Upper lobe of right lung (tissue), 1 donor: ENCODE results near the gene EPM2A. TPM values are rescaled to one million over a fixed set of nuclear protein-coding genes. Genes with fewer than 3 reads are reported as not detected.

Source experiments
- ATAC-seq: fragments of 200-7000 bp; cut with Tn5 transposase; one replicate; pipeline ENCODE4 v1.9.1; 2020; ENCODE audit warnings: mild to moderate bottlenecking, moderate library complexity
- DNase-seq: peaks from one replicate; pipeline ENCODE4 v3.0.0-alpha.2; 2020
- H3K27ac ChIP-seq: fragments of 200-600 bp; one replicate; pipeline ENCODE4 v1.8.0; 2022
- H3K27me3 ChIP-seq: fragments of 200-600 bp; one replicate; pipeline ENCODE4 v1.8.0; 2022; ENCODE audit warnings: mild to moderate bottlenecking
- H3K36me3 ChIP-seq: fragments of 200-600 bp; one replicate; pipeline ENCODE4 v1.8.0; 2022
- H3K4me1 ChIP-seq: fragments of 200-600 bp; one replicate; pipeline ENCODE4 v1.8.0; 2022
- H3K4me3 ChIP-seq: fragments of 200-600 bp; one replicate; pipeline ENCODE4 v1.8.0; 2022; ENCODE audit warnings: mild to moderate bottlenecking
- H3K9me3 ChIP-seq: fragments of 200-600 bp; one replicate; pipeline ENCODE4 v1.8.0; 2022
- intact Hi-C: fragments of 100-400 bp; cut with DNase I; formaldehyde crosslinking; loops from one replicate; pipeline ENCODE4 v1.11.0; 2022
- total RNA-seq: library from RNA; stranded (reverse); fragmentation: NEBNext Ultra II Directional; extraction: Animal tissue kit (Norgen Biotek cat#: 25700); gene quantifications from one replicate; pipeline ENCODE4 v1.2.1, GENCODE V29; 2021
- TF ChIP-seq, protein P1 (sequence below): fragments of 200-600 bp; IDR thresholded peaks from one replicate; pipeline ENCODE4 v1.8.0; 2022; ENCODE audit warnings: antibody characterized with exemption
- donor health status: DM: no; HTN: yes; CAD: no; lungs with severe emphysema.

Gene EPM2A
- total RNA-seq, 1 donor from 2014 or later, result 8.1 TPM

DNA sequence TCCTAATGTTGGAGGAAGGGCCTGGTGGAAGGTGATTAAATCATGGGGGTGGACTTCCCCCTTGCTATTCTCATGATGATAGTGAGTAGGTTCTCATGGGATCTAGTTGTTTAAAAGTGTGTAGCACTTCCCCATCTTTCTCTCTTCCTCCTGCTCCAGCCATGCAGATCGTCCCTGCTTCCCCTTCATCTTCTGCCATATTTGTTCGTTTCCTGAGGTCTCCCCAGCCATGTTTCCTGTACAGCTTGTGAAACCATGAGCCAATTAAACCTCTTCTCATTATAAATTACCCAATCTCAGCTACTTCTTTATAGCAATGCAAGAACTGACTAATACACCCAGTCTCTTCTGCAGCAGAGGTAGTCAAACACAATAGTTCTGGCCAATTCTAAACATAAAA, 5.4 kb downstream of the EPM2A start:
- TF ChIP-seq, protein P1, sequence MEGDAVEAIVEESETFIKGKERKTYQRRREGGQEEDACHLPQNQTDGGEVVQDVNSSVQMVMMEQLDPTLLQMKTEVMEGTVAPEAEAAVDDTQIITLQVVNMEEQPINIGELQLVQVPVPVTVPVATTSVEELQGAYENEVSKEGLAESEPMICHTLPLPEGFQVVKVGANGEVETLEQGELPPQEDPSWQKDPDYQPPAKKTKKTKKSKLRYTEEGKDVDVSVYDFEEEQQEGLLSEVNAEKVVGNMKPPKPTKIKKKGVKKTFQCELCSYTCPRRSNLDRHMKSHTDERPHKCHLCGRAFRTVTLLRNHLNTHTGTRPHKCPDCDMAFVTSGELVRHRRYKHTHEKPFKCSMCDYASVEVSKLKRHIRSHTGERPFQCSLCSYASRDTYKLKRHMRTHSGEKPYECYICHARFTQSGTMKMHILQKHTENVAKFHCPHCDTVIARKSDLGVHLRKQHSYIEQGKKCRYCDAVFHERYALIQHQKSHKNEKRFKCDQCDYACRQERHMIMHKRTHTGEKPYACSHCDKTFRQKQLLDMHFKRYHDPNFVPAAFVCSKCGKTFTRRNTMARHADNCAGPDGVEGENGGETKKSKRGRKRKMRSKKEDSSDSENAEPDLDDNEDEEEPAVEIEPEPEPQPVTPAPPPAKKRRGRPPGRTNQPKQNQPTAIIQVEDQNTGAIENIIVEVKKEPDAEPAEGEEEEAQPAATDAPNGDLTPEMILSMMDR, result no peak
- Histone ChIP-seq H3K4me3 (no peak overlapping the region), H3K27ac (no peak overlapping the region), H3K4me1 (no peaks in the 10 kb centered on the region), H3K36me3 (no peaks in the 10 kb centered on the region), H3K9me3 (no peaks in the 10 kb centered on the region), H3K27me3 (no peaks in the 10 kb centered on the region)
- DNase-seq, result no peak
- intact Hi-C loops, result loop anchor here (10.0 kb wide), 1 partner anchor 55 kb away; no protein-coding TSS in a partner anchor
- ATAC-seq, result no peak

DNA sequence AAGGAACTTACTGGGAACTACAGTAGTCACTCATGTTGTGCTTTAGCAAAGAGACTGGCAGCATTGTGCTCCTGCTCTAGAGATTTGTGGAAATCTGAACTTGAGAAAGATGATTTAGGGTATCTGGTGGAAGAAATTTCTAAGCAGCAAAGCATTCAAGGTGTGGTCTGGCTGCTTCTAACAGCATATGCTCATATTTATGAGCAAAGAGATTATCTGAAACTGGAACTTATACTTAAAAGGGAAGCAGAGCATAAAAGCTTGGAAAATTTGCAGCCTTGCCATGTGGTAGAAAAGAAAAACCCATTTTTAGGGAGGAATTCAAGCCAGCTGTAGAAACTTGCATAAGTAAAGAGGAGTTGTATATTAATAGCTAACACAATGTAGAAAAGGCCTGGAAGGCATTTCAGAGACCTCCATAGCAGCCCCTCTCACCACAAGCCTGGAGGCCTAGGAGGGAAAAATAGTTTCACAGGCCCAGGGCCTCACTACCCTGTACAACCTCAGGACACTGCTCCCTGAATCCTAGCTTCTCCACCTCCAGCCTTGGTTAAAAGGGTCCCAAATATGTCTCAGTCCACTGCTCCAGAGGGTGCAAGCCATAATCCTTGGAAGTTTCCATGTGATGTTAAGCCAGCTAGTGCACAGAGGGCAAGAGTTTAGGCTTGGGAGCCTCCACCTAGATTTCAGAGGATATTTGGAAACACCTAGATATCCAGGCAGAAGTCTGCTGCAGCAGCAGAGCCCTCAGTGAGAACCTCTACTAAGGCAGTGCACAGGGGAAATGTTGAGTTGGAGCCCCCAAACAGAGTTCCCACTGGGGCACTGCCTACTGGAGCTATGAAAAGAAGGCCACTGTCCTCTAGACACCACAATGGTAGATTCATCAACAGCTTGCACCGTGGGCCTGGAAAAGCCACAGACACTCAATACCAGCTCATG, 6.6 kb downstream of the EPM2A start:
- ATAC-seq, result no peak
- no peaks in the 10 kb centered on the region for H3K4me1 ChIP-seq
- no peak overlapping the region for H3K4me3 ChIP-seq
- H3K27me3 ChIP-seq, result no peaks in the 10 kb centered on the region
- no peaks in the 10 kb centered on the region for H3K9me3 ChIP-seq
- no peak overlapping the region for H3K27ac ChIP-seq
- intact Hi-C loops, result no loop called here
- no peak for DNase-seq
- TF ChIP-seq, protein P1, result no peak
- no peaks in the 10 kb centered on the region for H3K36me3 ChIP-seq

DNA sequence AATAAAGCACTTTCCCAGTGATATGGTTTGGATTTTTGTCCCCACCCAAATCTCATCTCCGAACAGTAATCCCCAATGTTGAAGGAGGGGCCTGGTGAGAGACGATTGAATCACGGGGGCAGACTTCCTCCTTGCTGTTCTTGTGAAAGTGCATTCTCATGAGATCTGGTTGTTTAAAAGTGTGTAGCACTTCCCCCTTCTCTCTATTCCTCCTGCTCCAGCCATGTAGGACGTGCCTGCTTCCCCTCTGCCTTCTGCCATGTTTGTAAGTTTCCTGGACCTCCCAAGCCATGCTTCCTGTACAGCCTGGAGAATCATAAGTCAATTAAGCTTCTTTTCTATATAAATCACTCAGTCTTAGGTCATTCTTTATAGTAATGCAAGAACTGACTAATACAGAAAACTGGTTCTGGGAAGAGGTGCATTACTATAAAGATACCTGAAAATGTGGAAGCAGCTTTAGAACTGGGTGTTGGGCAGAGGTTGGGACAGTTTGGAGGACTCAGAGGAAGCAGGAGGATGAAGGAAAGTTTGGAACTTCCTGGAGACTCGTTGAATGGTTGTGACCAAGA, 7.4 kb downstream of the EPM2A start:
- Histone ChIP-seq H3K4me3 (no peak overlapping the region), H3K27me3 (no peaks in the 10 kb centered on the region), H3K4me1 (no peaks in the 10 kb centered on the region), H3K27ac (no peak overlapping the region), H3K36me3 (no peaks in the 10 kb centered on the region), H3K9me3 (no peaks in the 10 kb centered on the region)
- TF ChIP-seq, protein P1, result no peak
- no peak for DNase-seq
- intact Hi-C loops, result no loop called here
- ATAC-seq, result no peak

DNA sequence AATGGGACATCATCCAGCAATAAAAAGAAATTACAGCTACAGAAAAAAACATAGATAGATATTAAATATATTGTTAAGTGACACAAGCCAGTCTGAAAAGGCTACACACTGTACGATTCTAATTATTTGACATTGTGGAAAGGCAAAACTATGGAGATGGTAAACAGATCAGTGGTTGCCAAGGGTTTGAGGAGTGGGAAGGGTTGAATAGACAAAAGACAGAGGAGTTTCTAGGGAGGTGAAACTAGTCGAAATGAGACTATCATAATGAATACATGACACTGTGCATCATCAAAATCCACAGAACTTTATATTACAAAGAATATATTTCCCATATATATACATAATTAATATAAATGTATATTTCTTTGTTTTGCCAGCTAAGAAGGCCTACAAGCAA, 9.8 kb downstream of the EPM2A start:
- Histone ChIP-seq H3K27ac (no peak overlapping the region), H3K27me3 (no peaks in the 10 kb centered on the region), H3K4me3 (no peak overlapping the region), H3K9me3 (no peaks in the 10 kb centered on the region), H3K4me1 (no peaks in the 10 kb centered on the region), H3K36me3 (no peaks in the 10 kb centered on the region)
- DNase-seq (no peak), ATAC-seq (no peak)
- TF ChIP-seq, protein P1, result no peak
- intact Hi-C loops, result no loop called here

DNA sequence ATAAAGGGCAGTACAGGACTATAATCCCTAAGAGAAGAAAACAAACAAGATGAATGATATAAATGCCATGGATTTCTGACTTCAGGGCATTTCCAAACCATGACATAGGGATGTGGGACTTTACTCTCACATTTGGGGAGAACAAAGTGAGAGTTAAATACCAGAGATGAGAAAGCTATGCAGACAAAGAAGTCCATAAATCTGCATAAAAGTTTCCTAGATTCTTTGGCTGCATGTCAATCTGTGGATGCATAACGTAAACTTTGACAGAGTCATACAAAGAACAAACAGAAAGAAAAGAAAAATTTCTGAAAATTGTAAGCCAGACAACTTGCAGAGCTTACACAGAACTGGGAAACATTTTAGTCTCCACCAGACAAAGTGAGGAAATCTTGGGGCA, 11.7 kb downstream of the EPM2A start:
- H3K4me1 ChIP-seq, result no peaks in the 10 kb centered on the region
- intact Hi-C loops, result no loop called here
- ATAC-seq, result no peak

More for the DNA sequence above, 11.7 kb downstream of the EPM2A start:
- Histone ChIP-seq H3K9me3 (no peaks in the 10 kb centered on the region), H3K27ac (no peak overlapping the region), H3K27me3 (no peaks in the 10 kb centered on the region), H3K36me3 (no peaks in the 10 kb centered on the region), H3K4me3 (no peak overlapping the region)
- no peak for DNase-seq
- TF ChIP-seq, protein P1, result no peak
